Activated CD4-positive, alpha-beta T cell treated with anti-CD3 and anti-CD28 coated beads, Interleukin-2, amount 10 ng/mL, durations not matched to agents 7 days and 5 days (primary cell): ENCODE results near the gene NEDD9. TPM values are rescaled to one million over a fixed set of nuclear protein-coding genes. Genes with fewer than 3 reads are reported as not detected.

Source experiments
- CTCF ChIA-PET: fragments of 350-600 bp; sonication (Branson Sonifier 250); formaldehyde crosslinking; loops from one replicate; lab custom pipeline; 2021; ENCODE audit warnings: antibody characterized with exemption; lab: Charles Lee
- POLR2A ChIA-PET: fragments of 350-600 bp; sonication (Branson Sonifier 250); formaldehyde crosslinking; loops from one replicate; lab custom pipeline; 2021; ENCODE audit warnings: antibody characterized with exemption; lab: Charles Lee
- DNase-seq: peaks from one replicate; pipeline ENCODE4 v3.0.0-alpha.2; 2020
- H3K27ac Mint-ChIP-seq: one replicate; pipeline ENCODE4 v1.8.0; 2021; ENCODE audit warnings: mild to moderate bottlenecking, moderate library complexity, mixed read lengths
- H3K27me3 Mint-ChIP-seq: one replicate; pipeline ENCODE4 v1.8.0; 2021; ENCODE audit warnings: mixed read lengths
- H3K36me3 Mint-ChIP-seq: one replicate; pipeline ENCODE4 v1.8.0; 2021; ENCODE audit warnings: low read depth, mixed read lengths
- H3K4me1 Mint-ChIP-seq: one replicate; pipeline ENCODE4 v1.8.0; 2021; ENCODE audit warnings: mixed read lengths
- H3K4me3 Mint-ChIP-seq: one replicate; pipeline ENCODE4 v1.8.0; 2021; ENCODE audit warnings: mild to moderate bottlenecking, moderate library complexity, mixed read lengths
- H3K9me3 Mint-ChIP-seq: one replicate; pipeline ENCODE4 v1.8.0; 2021; ENCODE audit warnings: mixed read lengths
- total RNA-seq, 2 experiments: library from RNA; stranded (reverse); gene quantifications; one replicate each; pipeline ENCODE4 v1.2.3, GENCODE V29; 2021

The NEDD9 gene
- total RNA-seq, 2 experiments from 2014 or later: 42.7 to 47.7 TPM

- Mint-ChIP-seq H3K4me3 (no peak overlapping the region), H3K9me3 (no peaks in the 10 kb centered on the region), H3K27ac (no peak overlapping the region), H3K36me3 (no peaks in the 10 kb centered on the region), H3K4me1 (peaks cover 34% of the 10 kb centered on the region), H3K27me3 (no peaks in the 10 kb centered on the region)
- DNase-seq: no peak
- ChIA-PET CTCF (interaction anchor here (0.8 kb wide), 1 partner anchor 317 kb away, joined by 3 read pairs; no protein-coding TSS in a partner anchor), POLR2A (no interaction called here)
These were observed 64.3 kb downstream of the NEDD9 start for GRCh38 chr6:11168091-11168635.

- Mint-ChIP-seq H3K27me3 (no peaks in the 10 kb centered on the region), H3K4me1 (peaks cover 24% of the 10 kb centered on the region), H3K9me3 (no peaks in the 10 kb centered on the region), H3K36me3 (no peaks in the 10 kb centered on the region), H3K4me3 (no peak overlapping the region), H3K27ac (no peak overlapping the region)
- no peak for DNase-seq
- CTCF ChIA-PET: interaction anchor here (0.6 to 1.3 kb wide), 5 partner anchors 9 to 249 kb away, joined by 3 to 4 read pairs (median 3); no protein-coding TSS in a partner anchor
- POLR2A ChIA-PET: no interaction called here
These were observed 65.5 kb downstream of the NEDD9 start for GRCh38 chr6:11166948-11167347.

- CTCF ChIA-PET: interaction anchor here (0.9 kb wide), 1 partner anchor 10 kb away, joined by 3 read pairs; no protein-coding TSS in a partner anchor
- DNase-seq: no peak
- H3K9me3 Mint-ChIP-seq: no peaks in the 10 kb centered on the region
These were observed 67.5 kb downstream of the NEDD9 start for GRCh38 chr6:11164717-11165646.

GRCh38 chr6:11163932-11164331 lies 68.5 kb downstream of the NEDD9 start:
- peaks cover 10% of the 10 kb centered on the region for H3K27me3 Mint-ChIP-seq
- H3K9me3 Mint-ChIP-seq: no peaks in the 10 kb centered on the region
- CTCF ChIA-PET: no interaction called here
- no peak overlapping the region for H3K4me3 Mint-ChIP-seq
- H3K4me1 Mint-ChIP-seq: peaks cover 21% of the 10 kb centered on the region
- no peak overlapping the region for H3K27ac Mint-ChIP-seq
- peak; percentile 9 for DNase-seq
- H3K36me3 Mint-ChIP-seq: no peaks in the 10 kb centered on the region
- POLR2A ChIA-PET: no interaction called here

More at GRCh38 chr6:11164717-11165646, 67.5 kb downstream of the NEDD9 start:
- Mint-ChIP-seq H3K4me1 (peaks cover 21% of the 10 kb centered on the region), H3K4me3 (no peak overlapping the region), H3K27me3 (peaks cover 7% of the 10 kb centered on the region), H3K36me3 (no peaks in the 10 kb centered on the region), H3K27ac (peak overlapping the region; percentile 60)
- POLR2A ChIA-PET: interaction anchor here (0.6 kb wide), 1 partner anchor 59 kb away, joined by 3 read pairs; no protein-coding TSS in a partner anchor

- POLR2A ChIA-PET: no interaction called here
- H3K27ac Mint-ChIP-seq: no peak overlapping the region
- peaks cover 10% of the 10 kb centered on the region for H3K27me3 Mint-ChIP-seq
- no peaks in the 10 kb centered on the region for H3K36me3 Mint-ChIP-seq
- H3K4me1 Mint-ChIP-seq: peaks cover 21% of the 10 kb centered on the region
- H3K9me3 Mint-ChIP-seq: no peaks in the 10 kb centered on the region
- H3K4me3 Mint-ChIP-seq: no peak overlapping the region
- no peak for DNase-seq
- CTCF ChIA-PET: interaction anchor here (0.6 to 1.5 kb wide), 2 partner anchors 333 to 392 kb away, joined by 3 to 4 read pairs; no protein-coding TSS in a partner anchor
These were observed 70.2 kb downstream of the NEDD9 start for GRCh38 chr6:11162262-11162661.

GRCh38 chr6:11161031-11161956 lies 71.2 kb downstream of the NEDD9 start:
- DNase-seq: no peak
- no peak overlapping the region for H3K27ac Mint-ChIP-seq
- no peaks in the 10 kb centered on the region for H3K36me3 Mint-ChIP-seq
- POLR2A ChIA-PET: no interaction called here
- peaks cover 21% of the 10 kb centered on the region for H3K4me1 Mint-ChIP-seq
- no peak overlapping the region for H3K4me3 Mint-ChIP-seq
- no peaks in the 10 kb centered on the region for H3K9me3 Mint-ChIP-seq
- peaks cover 11% of the 10 kb centered on the region for H3K27me3 Mint-ChIP-seq
- CTCF ChIA-PET: interaction anchor here (0.6 to 1.5 kb wide), 2 partner anchors 334 to 393 kb away, joined by 3 to 4 read pairs; no protein-coding TSS in a partner anchor

GRCh38 chr6:11160199-11160598 lies 72.3 kb downstream of the NEDD9 start:
- Mint-ChIP-seq H3K4me3 (no peak overlapping the region), H3K27ac (no peak overlapping the region), H3K36me3 (no peaks in the 10 kb centered on the region), H3K27me3 (peaks cover 15% of the 10 kb centered on the region), H3K9me3 (no peaks in the 10 kb centered on the region), H3K4me1 (peaks cover 14% of the 10 kb centered on the region)
- CTCF ChIA-PET: interaction anchor here (0.6 kb wide), 1 partner anchor 15 kb away, joined by 4 read pairs; no protein-coding TSS in a partner anchor
- POLR2A ChIA-PET: no interaction called here
- DNase-seq: no peak

GRCh38 chr6:11155589-11155988 lies 76.9 kb downstream of the NEDD9 start:
- H3K4me3 Mint-ChIP-seq: no peak overlapping the region
- H3K36me3 Mint-ChIP-seq: no peaks in the 10 kb centered on the region
- H3K9me3 Mint-ChIP-seq: no peaks in the 10 kb centered on the region
- ChIA-PET POLR2A (no interaction called here), CTCF (interaction anchor here (1.9 kb wide), 1 partner anchor 11 kb away, joined by 6 read pairs; no protein-coding TSS in a partner anchor)
- DNase-seq: no peak
- peaks cover 11% of the 10 kb centered on the region for H3K4me1 Mint-ChIP-seq
- no peak overlapping the region for H3K27ac Mint-ChIP-seq
- peaks cover 11% of the 10 kb centered on the region for H3K27me3 Mint-ChIP-seq

- DNase-seq: no peak
- Mint-ChIP-seq H3K27ac (peak overlapping the region; percentile 15), H3K4me3 (peak overlapping the region; percentile 62), H3K36me3 (no peaks in the 10 kb centered on the region), H3K9me3 (no peaks in the 10 kb centered on the region), H3K27me3 (peaks cover 6% of the 10 kb centered on the region), H3K4me1 (peaks cover 11% of the 10 kb centered on the region)
- CTCF ChIA-PET: no interaction called here
- POLR2A ChIA-PET: no interaction called here
These were observed 79.0 kb downstream of the NEDD9 start for GRCh38 chr6:11153447-11153846.

- peaks cover 11% of the 10 kb centered on the region for H3K4me1 Mint-ChIP-seq
- no peaks in the 10 kb centered on the region for H3K9me3 Mint-ChIP-seq
- no peaks in the 10 kb centered on the region for H3K36me3 Mint-ChIP-seq
- no peak for DNase-seq
- H3K27ac Mint-ChIP-seq: no peak overlapping the region
- ChIA-PET POLR2A (no interaction called here), CTCF (interaction anchor here (1.3 kb wide), 1 partner anchor 345 kb away, joined by 3 read pairs; no protein-coding TSS in a partner anchor)
- peaks cover 6% of the 10 kb centered on the region for H3K27me3 Mint-ChIP-seq
- no peak overlapping the region for H3K4me3 Mint-ChIP-seq
These were observed 79.9 kb downstream of the NEDD9 start for GRCh38 chr6:11152581-11152980.

GRCh38 chr6:11151488-11151887 lies 81.0 kb downstream of the NEDD9 start:
- POLR2A ChIA-PET: no interaction called here

GRCh38 chr6:11149551-11149950 lies 82.9 kb downstream of the NEDD9 start:
- H3K4me1 Mint-ChIP-seq: peaks cover 9% of the 10 kb centered on the region
- H3K36me3 Mint-ChIP-seq: no peaks in the 10 kb centered on the region
- DNase-seq: no peak
- ChIA-PET CTCF (interaction anchor here (1.2 kb wide), 1 partner anchor 345 kb away, joined by 3 read pairs; no protein-coding TSS in a partner anchor), POLR2A (interaction anchor here (0.6 kb wide), 1 partner anchor 173 kb away, joined by 7 read pairs; no protein-coding TSS in a partner anchor)
- H3K4me3 Mint-ChIP-seq: no peak overlapping the region
- H3K27ac Mint-ChIP-seq: no peak overlapping the region
- H3K27me3 Mint-ChIP-seq: no peaks in the 10 kb centered on the region
- no peaks in the 10 kb centered on the region for H3K9me3 Mint-ChIP-seq

More at GRCh38 chr6:11151488-11151887, 81.0 kb downstream of the NEDD9 start:
- no peaks in the 10 kb centered on the region for H3K9me3 Mint-ChIP-seq
- H3K36me3 Mint-ChIP-seq: no peaks in the 10 kb centered on the region
- H3K4me3 Mint-ChIP-seq: no peak overlapping the region
- H3K4me1 Mint-ChIP-seq: peaks cover 11% of the 10 kb centered on the region
- DNase-seq: no peak
- H3K27me3 Mint-ChIP-seq: peaks cover 4% of the 10 kb centered on the region
- CTCF ChIA-PET: interaction anchor here (0.7 to 1.3 kb wide), 2 partner anchors 347 to 427 kb away, joined by 3 read pairs; no protein-coding TSS in a partner anchor
- no peak overlapping the region for H3K27ac Mint-ChIP-seq
